HCT116 (cell line): ENCODE measurements around the gene KIAA0825. TPM values are rescaled to one million over a fixed set of nuclear protein-coding genes. Genes with fewer than 3 reads are reported as not detected.

Source experiments
- ATAC-seq: fragments of 200-7000 bp; cut with Tn5 transposase; 2 replicates; pipeline ENCODE4 v1.9.1; 2020; ENCODE audit warnings: mild to moderate bottlenecking, moderate library complexity
- BruUV-seq: library from RNA; stranded (reverse); fragments of 400-500 nt; replicated peaks from 2 replicates; lab custom pipeline; 2021; lab: Mats Ljungman, UMichigan
- CTCF ChIA-PET: fragments of 300-600 bp; sonication (Branson Sonifier 250); formaldehyde crosslinking; loops from one replicate; lab custom pipeline; 2021; ENCODE audit warnings: antibody characterized with exemption; lab: Charles Lee
- POLR2A ChIA-PET: fragments of 300-600, 350-600 bp; sonication (Branson Sonifier 250); formaldehyde crosslinking; loops from one replicate; lab custom pipeline; 2021; ENCODE audit warnings: antibody characterized with exemption; lab: Charles Lee
- RAD21 ChIA-PET, 2 experiments: fragments of 300-600 bp; sonication (Branson Sonifier 250); formaldehyde crosslinking; loops; one replicate each; lab custom pipeline; 2023; ENCODE audit warnings: low total read pairs in 2 of 2; ENCODE audit not compliant: uncharacterized antibody in 2 of 2, unreplicated experiment in 2 of 2, low non-redundant PET in 1 of 2; lab: Charles Lee
- DNase-seq: peaks from one replicate; pipeline ENCODE4 v3.0.0-alpha.2; 2010; ENCODE audit warnings: low read depth, low spot score
- H2AFZ ChIP-seq: fragments of 200-600 bp; shearing (Covaris generic), sonication (generic); 2 replicates; pipeline ENCODE4 v1.6.1; 2017; ENCODE audit warnings: low read depth, mixed run types, mixed read lengths, antibody characterized with exemption, low read length; ENCODE audit not compliant: poor library complexity, severe bottlenecking
- H3K27ac ChIP-seq: 2 replicates; pipeline ENCODE4 v1.5.1; 2012; ENCODE audit warnings: low read depth, low read length
- H3K27me3 ChIP-seq: fragments of 200-600 bp; sonication (generic); 2 replicates; pipeline ENCODE4 v1.6.1; 2016; ENCODE audit warnings: mixed run types, low read length, mixed read lengths; ENCODE audit not compliant: insufficient read depth
- H3K36me3 ChIP-seq, 2 experiments: fragments of 200-500 bp in 1 of 2; fragments of 200-600 bp in 1 of 2; sonication (Bioruptor generic) in 1 of 2; sonication (generic) in 1 of 2; 2 replicates each; pipeline versions ENCODE4 v1.5.1 to v1.6.1; 2014 to 2016; ENCODE audit warnings: low read length in 2 of 2, inconsistent platforms in 1 of 2, mixed read lengths in 1 of 2, mixed run types in 1 of 2; ENCODE audit not compliant: insufficient read depth in 2 of 2, control insufficient read depth in 1 of 2
- H3K4me1 ChIP-seq, 2 experiments: fragments of 200-600 bp in 1 of 2; sonication (generic) in 1 of 2; 2 replicates each; pipeline versions ENCODE4 v1.5.1 to v1.6.1; 2012 to 2017; ENCODE audit warnings: low read length in 2 of 2, inconsistent platforms in 1 of 2, mild to moderate bottlenecking in 1 of 2, mixed read lengths in 1 of 2, mixed run types in 1 of 2, moderate library complexity in 1 of 2; ENCODE audit not compliant: insufficient read depth in 2 of 2, control insufficient read depth in 1 of 2
- H3K4me2 ChIP-seq: fragments of 200-600 bp; sonication (generic); 2 replicates; pipeline ENCODE4 v1.6.1; 2017; ENCODE audit warnings: mixed run types, low read length, mixed read lengths
- H3K4me3 ChIP-seq, 2 experiments: fragments of 200-600 bp in 1 of 2; sonication (generic) in 1 of 2; replicated peaks in 1 of 2; 2 replicates each; pipeline ENCODE4 v1.5.1; 2011 to 2016; ENCODE audit warnings: low read length in 2 of 2, control low read depth in 1 of 2, low read depth in 1 of 2, mild to moderate bottlenecking in 1 of 2, mixed read lengths in 1 of 2, mixed run types in 1 of 2
- H3K79me2 ChIP-seq: fragments of 200-600 bp; sonication (generic); 2 replicates; pipeline ENCODE4 v1.6.1; 2017; ENCODE audit warnings: mild to moderate bottlenecking, mixed run types, low read length, moderate library complexity, mixed read lengths; ENCODE audit not compliant: insufficient read depth
- H3K9ac ChIP-seq: fragments of 200-600 bp; sonication (generic); 2 replicates; pipeline ENCODE4 v1.6.1; 2016; ENCODE audit warnings: low read length, mixed read lengths
- H3K9me2 ChIP-seq: fragments of 200-600 bp; sonication (generic), shearing (Covaris generic); 2 replicates; pipeline ENCODE4 v1.6.1; 2017; ENCODE audit warnings: mixed run types, mild to moderate bottlenecking, moderate library complexity; ENCODE audit not compliant: insufficient read depth
- H3K9me3 ChIP-seq, 2 experiments: fragments of 200-500 bp in 1 of 2; fragments of 200-600 bp in 1 of 2; sonication (Bioruptor generic) in 1 of 2; sonication (generic) in 1 of 2; 2 replicates each; pipeline ENCODE4 v1.6.1; 2014 to 2017; ENCODE audit warnings: low read length in 2 of 2, mixed read lengths in 2 of 2, inconsistent platforms in 1 of 2, low read depth in 1 of 2, mild to moderate bottlenecking in 1 of 2, mixed run types in 1 of 2, moderate library complexity in 1 of 2; ENCODE audit not compliant: control insufficient read depth in 1 of 2, insufficient read depth in 1 of 2
- H4K20me1 ChIP-seq: fragments of 200-600 bp; sonication (generic), shearing (Covaris generic); 2 replicates; pipeline ENCODE4 v1.6.1; 2017; ENCODE audit warnings: mixed run types, mild to moderate bottlenecking, moderate library complexity; ENCODE audit not compliant: insufficient read depth
- FOSL1 ChIP-seq: IDR thresholded peaks from 2 replicates; pipeline ENCODE4 v1.6.1; 2012; ENCODE audit warnings: low read depth
- RAD21 ChIP-seq: IDR thresholded peaks from 2 replicates; pipeline ENCODE4 v1.6.1; 2012; ENCODE audit warnings: low read depth, mild to moderate bottlenecking
- REST ChIP-seq: IDR thresholded peaks from 2 replicates; pipeline ENCODE4 v1.6.1; 2012; ENCODE audit warnings: low read depth
- SIN3A ChIP-seq: IDR thresholded peaks from 2 replicates; pipeline ENCODE4 v1.6.1; 2012; ENCODE audit warnings: low read depth
- SP1 ChIP-seq: IDR thresholded peaks from 2 replicates; pipeline ENCODE4 v1.6.1; 2012; ENCODE audit warnings: low read depth
- SRF ChIP-seq: IDR thresholded peaks from 2 replicates; pipeline ENCODE4 v1.6.1; 2012; ENCODE audit warnings: low read depth
- TCF7L2 ChIP-seq: IDR thresholded peaks from 2 replicates; pipeline ENCODE4 v1.7.0; 2011; ENCODE audit warnings: borderline replicate concordance, inconsistent platforms; ENCODE audit not compliant: insufficient read depth, insufficient read length; ENCODE audit errors: extremely low read depth
- YY1 ChIP-seq: IDR thresholded peaks from 2 replicates; pipeline ENCODE4 v1.6.1; 2011; ENCODE audit warnings: low read length, low read depth, moderate library complexity, mild to moderate bottlenecking; ENCODE audit not compliant: insufficient replicate concordance; ENCODE audit errors: extremely low read depth
- ZFX ChIP-seq: fragments of 450-650 bp; IDR thresholded peaks from 2 replicates; pipeline ENCODE4 v1.6.1; 2017
- intact Hi-C: fragments of 100-400 bp; cut with micrococcal nuclease; formaldehyde crosslinking; loops from 2 replicates; pipeline ENCODE4 v1.10.0; 2022
- total RNA-seq: library from RNA; stranded (reverse); gene quantifications from one replicate; pipeline ENCODE4 v1.2.1, GENCODE V29; 2021; ENCODE audit not compliant: unreplicated experiment
- TF ChIP-seq, protein P1 (sequence below): IDR thresholded peaks from 2 replicates; pipeline ENCODE4 v1.6.1; 2011; ENCODE audit warnings: mild to moderate bottlenecking, low read length, moderate library complexity; ENCODE audit not compliant: insufficient replicate concordance; ENCODE audit errors: extremely low read depth
- TF ChIP-seq, protein P2 (sequence below), 3 experiments: fragments of 200-600 bp in 1 of 3; sonication (generic) in 1 of 3; IDR thresholded peaks in 2 of 3; conservative IDR thresholded peaks in 1 of 3; 2 replicates each; pipeline ENCODE4 v1.5.1; 2012 to 2017; ENCODE audit warnings: low read depth in 2 of 3, low read length in 2 of 3, antibody characterized with exemption in 1 of 3, borderline replicate concordance in 1 of 3, control low read depth in 1 of 3, mild to moderate bottlenecking in 1 of 3, mixed read lengths in 1 of 3, mixed run types in 1 of 3, moderate library complexity in 1 of 3; ENCODE audit not compliant: insufficient read depth in 1 of 3
- TF ChIP-seq, protein P3 (sequence below): IDR thresholded peaks from 2 replicates; pipeline ENCODE4 v1.6.1; 2012

The KIAA0825 gene
- total RNA-seq, 1 experiment from 2014 or later: 1.4 TPM

DNA sequence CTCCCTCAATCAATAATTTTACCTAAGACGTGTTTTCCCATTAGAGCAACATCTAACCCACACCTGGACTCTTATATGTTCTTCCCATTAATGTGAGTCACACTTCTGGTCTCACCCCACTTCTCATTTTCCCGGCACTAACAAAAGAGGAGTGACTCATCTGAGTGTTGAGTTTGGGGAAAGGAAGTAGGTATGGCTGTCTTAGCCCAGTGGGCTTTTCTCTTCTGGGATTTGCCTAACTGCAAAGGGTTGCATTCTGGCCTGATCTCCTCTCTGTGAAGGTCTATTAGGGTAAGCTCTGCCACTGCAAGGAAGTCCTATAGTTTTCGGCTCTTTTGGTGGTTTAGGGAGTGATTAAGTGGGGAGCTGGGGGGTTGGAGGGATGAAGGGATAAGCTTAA is 195.6 kb downstream of the KIAA0825 start (continued):
- no peak for TF ChIP-seq REST
- no peak for TF ChIP-seq TCF7L2
- TF ChIP-seq SRF: peak; percentile 53; the same call in 1 of the 2 replicates
- TF ChIP-seq SIN3A: 0 out of 2 replicates have a peak, but pooled peaks have one; percentile 21

GRCh38 chr5:94420885-94421284 is 197.5 kb downstream of the KIAA0825 start:
- H3K9ac ChIP-seq: no peak overlapping the region
- H3K27ac ChIP-seq: no peak overlapping the region
- H3K4me3 ChIP-seq: no peak overlapping the region
- TF ChIP-seq YY1: no peak
- TF ChIP-seq SP1: no peak
- TF ChIP-seq, protein P1, sequence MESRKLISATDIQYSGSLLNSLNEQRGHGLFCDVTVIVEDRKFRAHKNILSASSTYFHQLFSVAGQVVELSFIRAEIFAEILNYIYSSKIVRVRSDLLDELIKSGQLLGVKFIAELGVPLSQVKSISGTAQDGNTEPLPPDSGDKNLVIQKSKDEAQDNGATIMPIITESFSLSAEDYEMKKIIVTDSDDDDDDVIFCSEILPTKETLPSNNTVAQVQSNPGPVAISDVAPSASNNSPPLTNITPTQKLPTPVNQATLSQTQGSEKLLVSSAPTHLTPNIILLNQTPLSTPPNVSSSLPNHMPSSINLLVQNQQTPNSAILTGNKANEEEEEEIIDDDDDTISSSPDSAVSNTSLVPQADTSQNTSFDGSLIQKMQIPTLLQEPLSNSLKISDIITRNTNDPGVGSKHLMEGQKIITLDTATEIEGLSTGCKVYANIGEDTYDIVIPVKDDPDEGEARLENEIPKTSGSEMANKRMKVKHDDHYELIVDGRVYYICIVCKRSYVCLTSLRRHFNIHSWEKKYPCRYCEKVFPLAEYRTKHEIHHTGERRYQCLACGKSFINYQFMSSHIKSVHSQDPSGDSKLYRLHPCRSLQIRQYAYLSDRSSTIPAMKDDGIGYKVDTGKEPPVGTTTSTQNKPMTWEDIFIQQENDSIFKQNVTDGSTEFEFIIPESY: no peak
- no peak for TF ChIP-seq ZFX
- TF ChIP-seq, protein P2, sequence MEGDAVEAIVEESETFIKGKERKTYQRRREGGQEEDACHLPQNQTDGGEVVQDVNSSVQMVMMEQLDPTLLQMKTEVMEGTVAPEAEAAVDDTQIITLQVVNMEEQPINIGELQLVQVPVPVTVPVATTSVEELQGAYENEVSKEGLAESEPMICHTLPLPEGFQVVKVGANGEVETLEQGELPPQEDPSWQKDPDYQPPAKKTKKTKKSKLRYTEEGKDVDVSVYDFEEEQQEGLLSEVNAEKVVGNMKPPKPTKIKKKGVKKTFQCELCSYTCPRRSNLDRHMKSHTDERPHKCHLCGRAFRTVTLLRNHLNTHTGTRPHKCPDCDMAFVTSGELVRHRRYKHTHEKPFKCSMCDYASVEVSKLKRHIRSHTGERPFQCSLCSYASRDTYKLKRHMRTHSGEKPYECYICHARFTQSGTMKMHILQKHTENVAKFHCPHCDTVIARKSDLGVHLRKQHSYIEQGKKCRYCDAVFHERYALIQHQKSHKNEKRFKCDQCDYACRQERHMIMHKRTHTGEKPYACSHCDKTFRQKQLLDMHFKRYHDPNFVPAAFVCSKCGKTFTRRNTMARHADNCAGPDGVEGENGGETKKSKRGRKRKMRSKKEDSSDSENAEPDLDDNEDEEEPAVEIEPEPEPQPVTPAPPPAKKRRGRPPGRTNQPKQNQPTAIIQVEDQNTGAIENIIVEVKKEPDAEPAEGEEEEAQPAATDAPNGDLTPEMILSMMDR (IDR thresholded peaks at IDR 0.05 in 2 of 3, conservative IDR thresholded peaks at IDR 0.05 in 1 of 3; ENCODE audit: borderline replicate concordance in 1 of 3, insufficient read depth in 1 of 3, low read depth in 2 of 3, low read length in 2 of 3): no peak
- no peak for TF ChIP-seq RAD21
- no peak for TF ChIP-seq SIN3A
- TF ChIP-seq REST: no peak
- TF ChIP-seq, protein P3, sequence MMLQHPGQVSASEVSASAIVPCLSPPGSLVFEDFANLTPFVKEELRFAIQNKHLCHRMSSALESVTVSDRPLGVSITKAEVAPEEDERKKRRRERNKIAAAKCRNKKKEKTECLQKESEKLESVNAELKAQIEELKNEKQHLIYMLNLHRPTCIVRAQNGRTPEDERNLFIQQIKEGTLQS: no peak
- no peak for TF ChIP-seq FOSL1
- TF ChIP-seq, all 23 proteins: peak for 0
- no peaks in the 10 kb centered on the region for H3K9me2 ChIP-seq
- no peaks in the 10 kb centered on the region for H3K79me2 ChIP-seq
- peaks cover 8 to 15% of the 10 kb centered on the region in 2 experiments; a peak in 2 of 4 replicates for H3K4me1 ChIP-seq
- DNase-seq: no peak
- POLR2A ChIA-PET: no interaction called here
- RAD21 ChIA-PET: no interaction called here
- no peak overlapping the region for H2AFZ ChIP-seq
- intact Hi-C loops: no loop called here
- H3K36me3 ChIP-seq: no peaks in the 10 kb centered on the region
- BruUV-seq: no TSS peak
- H4K20me1 ChIP-seq: no peaks in the 10 kb centered on the region
- no peak for ATAC-seq
- no peak overlapping the region for H3K4me2 ChIP-seq
- no peaks in the 10 kb centered on the region for H3K9me3 ChIP-seq
- CTCF ChIA-PET: no interaction called here
- no peaks in the 10 kb centered on the region for H3K27me3 ChIP-seq
